Neural progenitor cell (in vitro differentiated cells): ENCODE data around the gene TSEN15. TPM values are rescaled to one million over a fixed set of nuclear protein-coding genes. Genes with fewer than 3 reads are reported as not detected.

ENCODE experiments used
- DNase-seq: peaks from one replicate; pipeline ENCODE4 v3.0.0-alpha.2; 2016; ENCODE audit warnings: low spot score
- H2AFZ ChIP-seq: fragments of 200-600 bp; sonication (generic); replicated peaks from 2 replicates; pipeline ENCODE4 v1.6.1; 2016; ENCODE audit warnings: antibody characterized with exemption
- H3F3A ChIP-seq: fragments of 200-600 bp; sonication (generic); 2 replicates; pipeline ENCODE4 v1.6.1; 2016; ENCODE audit warnings: antibody characterized with exemption, low read depth
- H3K27ac ChIP-seq: fragments of 200-600 bp; sonication (generic); 2 replicates; pipeline ENCODE4 v1.5.1; 2016; ENCODE audit warnings: mild to moderate bottlenecking
- H3K27me3 ChIP-seq: fragments of 200-600 bp; sonication (generic); 2 replicates; pipeline ENCODE4 v1.6.1; 2016; ENCODE audit warnings: mild to moderate bottlenecking, moderate library complexity
- H3K36me3 ChIP-seq: fragments of 200-600 bp; sonication (generic); 2 replicates; pipeline ENCODE4 v1.5.1; 2016
- H3K4me1 ChIP-seq: fragments of 200-600 bp; sonication (generic); 2 replicates; pipeline ENCODE4 v1.6.1; 2016; ENCODE audit warnings: mixed run types
- H3K4me2 ChIP-seq: fragments of 200-600 bp; sonication (generic); 2 replicates; pipeline ENCODE4 v1.6.1; 2016
- H3K4me3 ChIP-seq: fragments of 200-600 bp; sonication (generic); 2 replicates; pipeline ENCODE4 v1.5.1; 2016
- H3K79me2 ChIP-seq: fragments of 200-600 bp; sonication (generic); 2 replicates; pipeline ENCODE4 v1.6.1; 2016; ENCODE audit warnings: low read depth
- H3K9ac ChIP-seq: fragments of 200-600 bp; sonication (generic); 2 replicates; pipeline ENCODE4 v1.6.1; 2016
- H3K9me3 ChIP-seq: fragments of 200-600 bp; sonication (generic); 2 replicates; pipeline ENCODE4 v1.5.1; 2016; ENCODE audit warnings: low read depth
- H4K20me1 ChIP-seq: fragments of 200-600 bp; sonication (generic); 2 replicates; pipeline ENCODE4 v1.6.1; 2016; ENCODE audit warnings: low read depth
- H3K27ac Mint-ChIP-seq: 3 replicates; pipeline ENCODE4 v1.8.0; 2021; ENCODE audit warnings: mixed read lengths
- H3K27me3 Mint-ChIP-seq: 2 replicates; pipeline ENCODE4 v1.8.0; 2022; ENCODE audit warnings: low read depth, mild to moderate bottlenecking, inconsistent platforms, moderate library complexity, mixed read lengths; ENCODE audit not compliant: insufficient read depth
- H3K36me3 Mint-ChIP-seq: 3 replicates; pipeline ENCODE4 v1.8.0; 2021; ENCODE audit warnings: mixed read lengths
- H3K4me1 Mint-ChIP-seq: 3 replicates; pipeline ENCODE4 v1.8.0; 2021; ENCODE audit warnings: mixed read lengths
- H3K4me3 Mint-ChIP-seq: 3 replicates; pipeline ENCODE4 v1.8.0; 2021; ENCODE audit warnings: mild to moderate bottlenecking, moderate library complexity, mixed read lengths
- H3K9me3 Mint-ChIP-seq: 3 replicates; pipeline ENCODE4 v1.8.0; 2020; ENCODE audit warnings: mixed read lengths
- EZH2 ChIP-seq: fragments of 200-600 bp; sonication (generic); IDR thresholded peaks from 2 replicates; pipeline ENCODE4 v1.6.1; 2017; ENCODE audit warnings: antibody characterized with exemption, mild to moderate bottlenecking, moderate library complexity
- EZH2phosphoT487 ChIP-seq: fragments of 200-600 bp; sonication (generic); IDR thresholded peaks from 2 replicates; pipeline ENCODE4 v1.6.1; 2017; ENCODE audit warnings: antibody characterized with exemption
- total RNA-seq: library from RNA; depleted of rRNA; stranded (reverse); fragments of >200 nt; gene quantifications from 2 replicates; pipeline ENCODE4 v1.2.3, GENCODE V29; 2015; ENCODE audit warnings: low replicate concordance
- TF ChIP-seq, protein P1 (sequence below): fragments of 200-600 bp; sonication (generic); IDR thresholded peaks from 2 replicates; pipeline ENCODE4 v1.5.1; 2017; ENCODE audit warnings: antibody characterized with exemption, mild to moderate bottlenecking

Gene TSEN15
- total RNA-seq, 1 donor from 2014 or later: 72.3 TPM

DNA sequence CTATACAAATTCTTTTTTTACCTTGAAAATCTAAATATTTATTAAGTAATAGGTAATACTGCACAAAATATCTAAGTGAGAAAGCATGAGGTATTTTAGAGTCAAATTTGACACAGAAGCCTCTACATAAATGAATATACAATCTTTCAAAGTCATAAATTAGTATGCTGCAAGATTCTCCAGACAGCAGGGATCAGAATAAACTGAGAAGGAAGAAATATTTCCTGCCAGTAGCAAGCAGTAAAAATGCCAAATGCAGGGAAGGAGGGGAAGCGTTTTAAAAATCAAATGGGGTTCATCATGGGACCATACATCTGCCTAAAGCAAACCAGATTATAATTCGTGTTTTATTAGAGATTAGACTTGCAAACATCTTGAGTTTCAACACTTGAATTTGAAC, 32.9 kb upstream of the TSEN15 start:
- Mint-ChIP-seq H3K27ac (peak overlapping the region; percentile 21), H3K4me3 (no peak overlapping the region), H3K36me3 (peaks cover 13% of the 10 kb centered on the region), H3K4me1 (peaks cover 43% of the 10 kb centered on the region), H3K9me3 (peaks cover 14% of the 10 kb centered on the region), H3K27me3 (no peaks in the 10 kb centered on the region)
- no peak for DNase-seq
- TF ChIP-seq EZH2phosphoT487: no peak
- no peak for TF ChIP-seq EZH2
- TF ChIP-seq, protein P1, sequence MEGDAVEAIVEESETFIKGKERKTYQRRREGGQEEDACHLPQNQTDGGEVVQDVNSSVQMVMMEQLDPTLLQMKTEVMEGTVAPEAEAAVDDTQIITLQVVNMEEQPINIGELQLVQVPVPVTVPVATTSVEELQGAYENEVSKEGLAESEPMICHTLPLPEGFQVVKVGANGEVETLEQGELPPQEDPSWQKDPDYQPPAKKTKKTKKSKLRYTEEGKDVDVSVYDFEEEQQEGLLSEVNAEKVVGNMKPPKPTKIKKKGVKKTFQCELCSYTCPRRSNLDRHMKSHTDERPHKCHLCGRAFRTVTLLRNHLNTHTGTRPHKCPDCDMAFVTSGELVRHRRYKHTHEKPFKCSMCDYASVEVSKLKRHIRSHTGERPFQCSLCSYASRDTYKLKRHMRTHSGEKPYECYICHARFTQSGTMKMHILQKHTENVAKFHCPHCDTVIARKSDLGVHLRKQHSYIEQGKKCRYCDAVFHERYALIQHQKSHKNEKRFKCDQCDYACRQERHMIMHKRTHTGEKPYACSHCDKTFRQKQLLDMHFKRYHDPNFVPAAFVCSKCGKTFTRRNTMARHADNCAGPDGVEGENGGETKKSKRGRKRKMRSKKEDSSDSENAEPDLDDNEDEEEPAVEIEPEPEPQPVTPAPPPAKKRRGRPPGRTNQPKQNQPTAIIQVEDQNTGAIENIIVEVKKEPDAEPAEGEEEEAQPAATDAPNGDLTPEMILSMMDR: no peak
- peaks cover 15% of the 10 kb centered on the region for H3K4me1 ChIP-seq
- peaks cover 7% of the 10 kb centered on the region for H3F3A ChIP-seq
- no peak overlapping the region for H3K27ac ChIP-seq
- H3K36me3 ChIP-seq: no peaks in the 10 kb centered on the region
- no peak overlapping the region for H3K4me3 ChIP-seq
- no peak overlapping the region for H3K4me2 ChIP-seq
- H4K20me1 ChIP-seq: no peaks in the 10 kb centered on the region
- H3K9me3 ChIP-seq: no peaks in the 10 kb centered on the region
- no peak overlapping the region for H2AFZ ChIP-seq
- no peaks in the 10 kb centered on the region for H3K27me3 ChIP-seq
- H3K9ac ChIP-seq: no peak overlapping the region
- no peaks in the 10 kb centered on the region for H3K79me2 ChIP-seq

DNA sequence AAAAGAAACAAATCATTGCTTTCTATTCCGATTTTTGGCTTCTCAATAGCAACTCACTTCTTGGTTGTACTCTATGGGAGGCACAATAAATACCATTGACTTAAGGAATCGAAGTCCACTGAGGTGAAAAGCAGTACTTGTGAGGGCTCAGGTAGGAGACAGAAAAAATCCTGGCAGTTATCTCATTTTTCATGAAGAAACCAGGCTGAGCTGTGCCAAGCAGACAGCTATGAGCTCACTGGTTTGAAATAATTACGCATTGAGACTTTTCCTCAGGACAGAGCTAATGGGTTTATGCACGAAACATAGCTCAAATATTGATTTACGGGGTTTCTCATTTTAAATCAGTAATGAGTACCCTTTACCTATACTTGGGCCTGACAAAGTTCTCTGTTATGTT, 32.5 kb upstream of the TSEN15 start:
- no peak overlapping the region for H2AFZ ChIP-seq
- DNase-seq: no peak
- no peak overlapping the region for H3K9ac ChIP-seq
- no peaks in the 10 kb centered on the region for H3K9me3 ChIP-seq
- no peak overlapping the region for H3K4me3 ChIP-seq
- Mint-ChIP-seq H3K36me3 (peaks cover 9% of the 10 kb centered on the region), H3K4me1 (peaks cover 45% of the 10 kb centered on the region), H3K4me3 (no peak overlapping the region), H3K27me3 (no peaks in the 10 kb centered on the region), H3K27ac (no peak overlapping the region), H3K9me3 (peaks cover 9% of the 10 kb centered on the region)
- H3F3A ChIP-seq: peaks cover 7% of the 10 kb centered on the region
- no peaks in the 10 kb centered on the region for H3K36me3 ChIP-seq
- H3K27me3 ChIP-seq: no peaks in the 10 kb centered on the region
- peaks cover 17% of the 10 kb centered on the region for H3K4me1 ChIP-seq
- H3K4me2 ChIP-seq: no peak overlapping the region
- no peaks in the 10 kb centered on the region for H3K79me2 ChIP-seq
- TF ChIP-seq EZH2phosphoT487 (no peak), EZH2 (no peak)
- TF ChIP-seq, protein P1: no peak
- no peaks in the 10 kb centered on the region for H4K20me1 ChIP-seq
- no peak overlapping the region for H3K27ac ChIP-seq

DNA sequence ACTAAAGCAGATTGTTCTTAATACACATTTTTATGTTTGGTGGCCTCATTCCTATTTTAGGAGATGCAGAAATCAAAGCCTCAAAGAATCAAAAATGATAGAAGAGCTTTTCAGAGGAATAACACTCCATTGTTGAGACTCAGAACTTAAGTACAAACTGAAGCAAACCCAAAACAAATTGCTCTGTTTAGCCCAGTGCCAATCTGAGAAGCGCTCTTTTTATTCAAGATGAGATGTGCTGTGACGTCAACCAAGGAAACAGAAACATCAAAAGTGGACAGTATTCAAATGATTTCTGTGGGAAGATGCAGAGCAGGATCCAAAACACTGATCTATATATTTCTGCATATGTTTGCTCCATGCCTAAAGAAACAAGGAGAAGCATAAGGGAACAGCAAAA, 32.0 kb upstream of the TSEN15 start:
- TF ChIP-seq, protein P1: no peak
- TF ChIP-seq EZH2: no peak
- no peak for TF ChIP-seq EZH2phosphoT487
- Histone ChIP-seq H3K4me1 (peaks cover 17% of the 10 kb centered on the region), H3K27ac (no peak overlapping the region)

More for the DNA sequence above, 32.0 kb upstream of the TSEN15 start:
- H3K27me3 Mint-ChIP-seq: no peaks in the 10 kb centered on the region
- Histone ChIP-seq H4K20me1 (no peaks in the 10 kb centered on the region), H3K36me3 (no peaks in the 10 kb centered on the region), H3K4me3 (no peak overlapping the region), H3F3A (peaks cover 7% of the 10 kb centered on the region), H3K9me3 (no peaks in the 10 kb centered on the region), H2AFZ (no peak overlapping the region), H3K79me2 (no peaks in the 10 kb centered on the region), H3K9ac (no peak overlapping the region), H3K27me3 (no peaks in the 10 kb centered on the region), H3K4me2 (no peak overlapping the region)
- peaks cover 5% of the 10 kb centered on the region for H3K36me3 Mint-ChIP-seq
- H3K4me1 Mint-ChIP-seq: peaks cover 46% of the 10 kb centered on the region
- H3K9me3 Mint-ChIP-seq: peaks cover 7% of the 10 kb centered on the region
- no peak for DNase-seq
- H3K27ac Mint-ChIP-seq: no peak overlapping the region
- H3K4me3 Mint-ChIP-seq: no peak overlapping the region
